ENCODE results near the gene PTCD2.
A peak's percentile ranks its signal among the peaks of the same experiment; 100 is the strongest.

The PTCD2 gene, protein sequence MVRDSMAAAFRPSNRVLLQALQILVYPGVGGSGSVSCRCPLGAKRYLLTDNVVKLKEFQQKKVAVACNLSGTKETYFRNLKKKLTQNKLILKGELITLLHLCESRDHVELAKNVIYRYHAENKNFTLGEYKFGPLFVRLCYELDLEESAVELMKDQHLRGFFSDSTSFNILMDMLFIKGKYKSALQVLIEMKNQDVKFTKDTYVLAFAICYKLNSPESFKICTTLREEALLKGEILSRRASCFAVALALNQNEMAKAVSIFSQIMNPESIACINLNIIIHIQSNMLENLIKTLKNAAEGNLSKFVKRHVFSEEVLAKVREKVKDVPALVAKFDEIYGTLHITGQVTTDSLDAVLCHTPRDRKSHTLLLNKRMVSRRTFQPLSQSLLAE

DNA sequence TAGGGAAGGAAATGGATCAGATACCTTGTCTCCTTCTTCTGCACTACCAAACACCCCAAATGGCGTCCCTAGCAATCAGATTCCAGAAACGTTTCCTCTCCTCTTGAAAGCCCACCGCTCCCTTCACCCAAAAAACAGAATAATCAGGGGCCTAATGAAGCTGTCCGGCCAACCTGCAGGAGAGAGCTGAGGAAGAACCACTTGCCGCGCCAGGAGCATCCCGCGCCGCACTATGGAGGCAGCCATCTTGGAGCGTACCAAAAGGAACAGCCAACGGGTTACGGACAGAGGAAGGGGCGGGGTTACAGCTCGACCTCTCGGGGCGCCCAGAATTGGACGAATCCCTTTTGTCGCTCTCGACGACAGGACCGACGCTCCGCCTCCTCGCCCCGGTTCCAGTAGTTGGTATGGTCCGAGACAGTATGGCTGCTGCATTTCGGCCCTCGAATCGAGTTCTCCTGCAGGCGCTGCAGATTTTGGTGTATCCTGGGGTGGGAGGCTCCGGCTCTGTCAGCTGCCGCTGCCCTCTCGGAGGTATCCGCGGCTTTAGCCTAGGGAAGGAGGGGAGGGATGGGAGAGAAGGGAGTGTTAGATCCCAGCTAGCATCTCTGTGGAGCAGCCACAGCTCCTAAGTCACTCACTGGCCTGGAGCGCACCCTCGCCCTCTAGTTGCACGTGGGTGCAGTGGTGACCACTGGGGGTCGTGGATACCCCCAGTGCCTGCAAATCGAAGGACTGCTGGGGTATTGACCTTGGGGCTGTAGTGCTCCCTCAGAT lies at the start of gene PTCD2, which contains the start of gene MRPS27:
PTCD2 (plus strand) TSS at position 398 of the 777 bp plus-strand sequence; CDS start at position 408, 10 bp downstream.
MRPS27 (minus strand) TSS at position 265 of the 777 bp plus-strand sequence; CDS start at position 246, 19 bp downstream.
- peak; percentile 94 for DNase-seq (ENCODE audit: low read depth)

DNA sequence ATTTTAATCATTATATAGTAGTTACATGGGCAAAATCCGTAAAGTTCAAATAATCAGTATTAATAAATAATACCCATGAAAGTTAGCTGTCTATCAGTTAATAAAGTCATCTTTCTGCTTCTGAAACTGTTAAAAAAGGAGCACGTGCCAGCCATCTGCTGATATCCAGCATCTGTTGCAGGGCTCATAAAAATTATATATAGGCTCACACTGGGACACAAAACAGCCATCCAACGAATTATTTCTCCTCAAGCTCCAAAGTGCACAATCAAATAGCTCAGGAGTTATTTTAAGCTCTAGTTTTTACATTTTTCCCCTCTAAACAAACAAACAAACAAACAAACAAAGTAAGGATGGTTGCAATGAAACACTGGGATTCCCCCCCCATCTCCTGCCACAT lies 48.5 kb upstream of the PTCD2 start:
- no peak for DNase-seq (ENCODE audit: low read depth)

DNA sequence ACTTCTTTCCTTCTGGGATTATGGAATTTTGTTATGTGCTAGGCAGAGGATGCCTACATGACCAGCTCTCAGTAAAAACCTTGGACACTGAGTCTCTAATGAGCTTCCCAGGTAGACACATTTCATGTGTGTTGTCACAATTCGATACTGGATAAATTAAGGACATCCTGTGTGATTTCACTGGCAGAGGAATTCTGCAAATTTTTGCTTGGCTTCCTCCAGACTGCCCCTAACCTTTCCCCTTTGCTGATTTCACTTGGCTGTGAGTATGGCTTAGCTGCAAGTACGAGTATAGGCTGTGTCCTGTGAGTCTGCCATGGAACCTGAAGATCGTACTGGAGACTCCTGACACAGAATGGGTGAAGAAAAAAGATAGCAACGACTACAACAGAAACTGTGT lies 47.8 kb upstream of the PTCD2 start:
- no peak for DNase-seq (ENCODE audit: low read depth)

GRCh38 chr5:72273547-72273946 lies 46.6 kb upstream of the PTCD2 start:
- DNase-seq (ENCODE audit: low read depth), result no peak

DNA sequence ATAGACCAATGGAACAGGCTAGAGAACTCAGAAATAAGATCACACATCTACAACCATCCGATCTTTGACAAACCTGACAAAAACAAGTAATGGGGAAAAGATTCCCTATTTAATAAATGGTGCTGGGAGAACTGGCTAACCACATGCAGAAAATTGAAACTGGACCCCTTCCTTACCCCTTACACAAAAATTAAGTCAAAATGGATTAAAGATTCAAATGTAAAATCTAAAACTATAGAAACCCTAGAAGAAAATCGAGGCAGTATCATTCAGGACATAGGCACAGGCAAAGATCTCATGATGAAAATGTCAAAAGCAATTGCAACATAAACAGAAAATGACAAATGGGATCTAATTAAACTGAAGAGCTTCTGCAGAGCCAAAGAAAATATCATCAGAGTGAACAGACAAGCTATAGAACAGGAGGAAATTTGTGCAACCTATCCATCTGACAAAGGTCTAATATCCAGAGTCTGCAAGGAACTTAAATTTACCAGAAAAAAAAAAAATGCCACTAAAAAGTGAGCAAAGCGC lies 43.9 kb upstream of the PTCD2 start:
- DNase-seq (ENCODE audit: low read depth), result no peak

DNA sequence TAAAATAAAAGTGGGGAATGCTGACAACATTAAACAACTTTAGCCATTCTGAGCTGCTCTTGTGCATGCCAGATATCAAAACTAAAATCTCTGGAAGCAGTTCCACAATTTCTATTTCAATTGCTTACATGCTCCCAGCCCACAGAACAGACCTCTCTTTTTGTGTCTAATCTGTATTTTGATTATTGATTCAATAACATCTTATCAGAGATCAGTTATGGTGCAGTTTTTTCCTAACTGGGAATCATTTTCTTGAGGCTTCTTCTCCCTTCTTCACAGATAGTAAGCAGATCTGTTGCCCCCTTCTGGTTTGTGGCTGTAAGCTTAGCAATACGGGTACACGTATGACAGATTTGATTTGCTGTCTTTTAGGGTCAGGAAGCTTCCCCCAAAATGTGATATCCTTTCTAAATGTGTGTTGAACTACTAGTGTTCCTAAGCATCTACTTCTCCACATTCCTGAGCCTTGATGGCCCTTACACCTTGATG lies 39.5 kb upstream of the PTCD2 start:
- no peak for DNase-seq (ENCODE audit: low read depth)

DNA sequence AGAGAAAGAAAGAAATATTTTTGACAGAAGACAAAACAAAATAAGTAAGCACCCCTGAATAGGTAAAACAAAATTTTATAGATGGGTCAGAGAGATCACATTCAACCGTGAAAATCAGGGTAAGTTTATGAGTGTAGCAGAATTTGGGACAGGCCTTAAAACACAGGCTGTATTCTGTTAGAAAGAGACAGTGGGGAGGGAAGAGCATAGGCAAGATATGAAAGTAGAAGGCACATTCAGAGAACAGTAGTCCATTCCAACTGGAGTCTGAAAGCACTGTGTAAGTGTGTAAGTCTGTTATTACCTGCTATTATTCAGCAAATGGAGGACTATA lies 38.8 kb upstream of the PTCD2 start:
- no peak for DNase-seq (ENCODE audit: low read depth)

GRCh38 chr5:72281764-72282499 lies 38.2 kb upstream of the PTCD2 start:
- DNase-seq (ENCODE audit: low read depth), result no peak

GRCh38 chr5:72282878-72283277 lies 37.3 kb upstream of the PTCD2 start:
- no peak for DNase-seq (ENCODE audit: low read depth)

DNA sequence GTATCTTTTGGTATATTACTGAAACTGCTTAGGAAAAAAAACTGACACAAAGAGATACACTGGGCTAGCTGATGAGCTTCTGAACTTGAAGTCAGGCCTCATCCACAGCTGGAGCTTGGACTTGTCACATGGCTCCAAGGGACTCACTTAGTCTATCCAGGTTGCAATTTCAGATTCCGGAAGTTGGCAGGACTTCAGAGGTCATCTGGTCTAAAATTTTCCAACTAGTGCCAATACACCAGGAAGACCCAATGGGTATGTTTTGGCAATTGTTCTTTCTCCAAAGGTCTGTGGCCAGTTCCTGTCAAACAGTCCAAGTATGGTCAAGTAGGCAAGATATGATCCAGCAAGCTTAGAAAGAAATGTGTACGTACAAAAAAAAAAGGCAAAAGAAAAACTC lies 36.8 kb upstream of the PTCD2 start:
- DNase-seq (ENCODE audit: low read depth), result no peak

DNA sequence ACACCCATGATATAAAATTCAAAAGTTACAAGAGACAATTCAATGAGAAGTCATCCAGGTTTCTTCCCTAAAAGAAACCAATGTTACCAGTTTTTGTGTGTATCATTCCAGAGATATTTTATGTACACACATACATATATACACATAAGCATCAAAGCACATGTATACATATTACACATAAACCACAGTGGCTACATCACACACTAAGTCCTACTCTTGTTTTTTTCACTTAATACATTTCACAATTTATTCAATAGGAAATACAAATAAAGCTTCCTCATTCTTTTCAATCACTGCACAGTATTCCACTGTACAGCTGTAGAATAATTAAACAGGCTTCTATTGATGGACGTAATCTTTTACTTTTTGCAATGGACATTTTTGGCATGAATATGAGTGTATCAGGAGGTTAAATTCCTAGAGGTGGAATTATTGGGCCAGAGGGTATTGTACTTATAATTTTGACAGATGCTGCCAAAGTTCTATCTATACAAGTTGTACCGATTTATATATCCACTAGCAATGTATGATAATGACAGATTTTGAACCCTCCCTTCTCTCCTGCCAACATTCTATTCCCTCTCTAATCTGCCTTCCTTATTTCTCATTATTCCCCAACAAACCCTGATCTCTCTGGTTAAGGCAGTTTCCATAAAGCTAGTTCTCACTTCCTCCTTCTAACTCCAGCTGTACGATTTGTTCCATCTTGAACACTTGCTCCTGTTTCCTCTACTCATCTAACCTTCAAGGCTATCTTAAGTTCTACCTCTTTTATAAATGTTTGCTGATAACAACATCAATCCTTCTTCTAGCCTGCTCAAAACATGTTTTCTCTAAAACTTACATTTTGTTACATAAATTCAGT lies 35.4 kb upstream of the PTCD2 start:
- no peak for DNase-seq (ENCODE audit: low read depth)

DNA sequence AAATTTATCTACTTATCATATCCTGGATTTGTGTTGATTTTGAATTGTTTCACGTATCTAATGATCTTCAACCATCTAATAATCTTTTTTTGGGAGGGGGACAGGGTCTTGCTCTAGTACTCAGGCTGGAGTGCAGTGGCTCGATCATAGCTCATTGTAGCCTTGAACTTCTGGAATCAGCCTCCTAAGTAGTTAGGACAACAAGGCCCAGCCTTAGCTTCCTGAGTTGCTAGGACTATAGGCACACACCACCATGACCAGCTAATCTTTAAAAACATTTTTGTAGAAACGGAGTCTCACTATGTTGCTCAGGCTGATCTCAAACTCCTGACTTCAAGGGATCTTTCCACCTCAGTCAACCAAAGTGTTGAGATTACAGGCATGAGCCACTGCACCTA lies 34.8 kb upstream of the PTCD2 start:
- no peak for DNase-seq (ENCODE audit: low read depth)

DNA sequence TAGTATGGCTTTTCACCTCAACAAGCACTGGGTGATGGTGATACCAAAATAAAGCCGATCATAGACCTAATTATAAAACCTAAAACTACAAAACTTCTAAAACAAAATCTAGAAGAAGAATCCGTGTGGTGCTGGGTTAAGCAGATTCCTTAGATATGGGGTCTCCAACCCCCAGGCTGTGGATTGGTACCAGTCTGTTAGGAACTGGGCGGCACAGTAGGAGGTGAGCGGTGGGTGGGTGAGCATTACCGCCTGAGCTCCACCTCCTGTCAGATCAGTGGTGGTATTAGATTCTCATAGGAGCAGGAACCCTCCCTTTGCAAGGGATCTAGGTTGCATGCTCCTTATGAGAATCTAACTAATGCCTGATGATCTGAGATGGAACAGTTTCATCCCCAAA lies 33.4 kb upstream of the PTCD2 start:
- DNase-seq (ENCODE audit: low read depth), result no peak

DNA sequence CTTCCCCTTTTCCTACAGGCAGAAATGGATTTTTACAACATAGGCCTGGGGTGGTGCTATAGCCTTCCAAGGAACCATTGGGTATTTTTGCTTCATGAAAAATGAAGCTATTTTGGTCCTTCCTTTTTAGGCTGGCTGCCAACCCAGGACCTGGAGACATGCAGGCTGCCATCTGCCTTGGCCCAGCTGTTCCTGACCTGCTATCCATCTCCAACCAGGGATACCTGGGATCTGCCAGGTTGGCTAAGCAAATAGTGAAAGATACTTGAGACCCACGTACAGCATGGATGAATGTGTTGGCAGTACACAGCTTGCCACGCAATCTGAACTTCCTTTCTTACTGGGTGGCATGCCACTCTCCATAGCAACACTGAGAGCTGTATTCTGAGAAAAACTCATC lies 31.2 kb upstream of the PTCD2 start:
- DNase-seq (ENCODE audit: low read depth), result no peak

GRCh38 chr5:72290356-72291133 lies 29.6 kb upstream of the PTCD2 start:
- no peak for DNase-seq (ENCODE audit: low read depth)

DNA sequence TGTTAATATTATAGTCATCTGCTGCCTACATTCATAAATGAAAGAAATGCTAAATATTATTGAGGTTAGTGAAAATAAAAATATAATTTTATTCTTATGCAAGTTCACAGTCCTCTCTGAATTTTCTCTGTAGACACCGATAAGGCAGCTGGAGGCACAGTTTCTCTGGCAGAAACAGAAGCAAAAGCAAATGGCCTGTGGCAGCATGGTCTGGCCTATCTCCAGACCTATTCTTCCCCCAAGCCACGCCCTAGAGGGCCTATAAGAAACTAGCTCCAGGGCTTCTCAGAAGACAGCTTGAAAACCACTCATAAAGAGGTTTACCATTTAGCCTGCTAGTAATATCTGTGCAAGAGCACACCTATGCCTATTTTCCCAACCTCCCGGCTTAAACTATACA lies 28.6 kb upstream of the PTCD2 start:
- DNase-seq (ENCODE audit: low read depth), result no peak

DNA sequence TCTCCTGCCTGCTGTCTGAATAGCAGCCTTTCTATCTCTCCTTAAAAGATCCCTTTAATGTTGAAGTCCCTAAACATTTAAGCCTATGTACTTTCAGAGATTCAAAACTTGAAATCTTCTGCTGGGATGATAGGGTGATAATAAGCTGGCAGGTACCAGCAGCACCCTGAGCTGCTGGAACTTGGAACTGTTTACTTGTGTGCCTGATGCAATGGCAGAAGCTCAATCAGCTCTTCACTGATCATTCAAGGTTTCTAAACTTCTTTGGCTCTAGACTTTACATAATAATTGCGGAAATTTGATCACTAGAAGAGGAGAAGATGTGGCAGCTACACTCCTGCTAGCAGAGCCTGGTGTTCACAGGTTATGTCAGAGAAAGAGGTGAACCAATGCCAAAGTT lies 27.8 kb upstream of the PTCD2 start:
- DNase-seq (ENCODE audit: low read depth), result no peak

DNA sequence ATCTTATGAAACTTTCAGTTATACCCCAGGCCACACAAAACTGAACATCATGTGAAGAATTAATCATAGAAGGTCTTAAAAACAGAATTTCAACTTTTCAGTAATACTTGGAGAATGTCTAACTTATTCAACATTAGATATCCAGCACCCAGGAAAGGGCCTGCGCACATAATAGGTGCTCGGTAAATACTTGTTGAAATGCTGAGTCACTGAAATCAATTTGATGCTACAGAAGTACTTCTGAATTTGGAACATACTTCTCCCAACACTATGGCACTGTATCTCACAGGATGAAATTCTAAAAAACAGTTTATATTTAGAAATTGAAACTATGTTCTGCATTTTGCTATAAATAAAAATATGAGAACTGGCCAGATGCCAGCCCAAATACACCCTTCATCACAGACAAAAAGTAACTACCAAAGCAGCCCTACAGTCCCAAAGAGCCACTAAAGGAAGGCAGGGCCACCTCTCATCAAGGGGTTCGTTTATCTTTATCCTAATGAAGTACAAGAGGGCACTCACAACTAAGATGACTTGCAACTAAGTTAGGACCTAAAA lies 26.6 kb upstream of the PTCD2 start:
- no peak for DNase-seq (ENCODE audit: low read depth)

- no peak for DNase-seq (ENCODE audit: low read depth)
These were observed 25.7 kb upstream of the PTCD2 start for GRCh38 chr5:72294473-72294872.

- DNase-seq (ENCODE audit: low read depth), result no peak
These were observed 24.6 kb upstream of the PTCD2 start for GRCh38 chr5:72295539-72295938.
